SK-N-SH treated with all-trans-retinoic acid at 6 μM for 48 hours (cell line): ENCODE data around the gene ARHGAP25.

Experiments
- ATAC-seq: fragments of 200-7000 bp; cut with Tn5 transposase; 3 replicates; pipeline ENCODE4 v1.9.1; 2020; ENCODE audit warnings: mild to moderate bottlenecking, moderate library complexity
- ARNTL ChIP-seq: fragments of 450-650 bp; formaldehyde crosslinking; IDR thresholded peaks from 2 replicates; pipeline ENCODE4 v1.5.0; 2020; ENCODE audit warnings: low read depth, mild to moderate bottlenecking, moderate library complexity, borderline replicate concordance
- BACH2 ChIP-seq: fragments of 250-450 bp; sonication (Bioruptor Pico); IDR thresholded peaks from 2 replicates; pipeline ENCODE4 v1.9.0; 2021; ENCODE audit warnings: mild to moderate bottlenecking, borderline replicate concordance
- CSDC2 ChIP-seq: fragments of 250-450 bp; sonication (Bioruptor Pico); IDR thresholded peaks from 2 replicates; pipeline ENCODE4 v1.5.0; 2020; ENCODE audit warnings: mild to moderate bottlenecking, moderate library complexity
- CSRNP3 ChIP-seq: fragments of 250-450 bp; sonication (Bioruptor Pico); IDR thresholded peaks from 2 replicates; pipeline ENCODE4 v1.5.1; 2021; ENCODE audit warnings: mild to moderate bottlenecking, moderate library complexity
- ESRRG ChIP-seq: fragments of 250-450 bp; sonication (Bioruptor Pico); IDR thresholded peaks from 2 replicates; pipeline ENCODE4 v1.6.1; 2021; ENCODE audit warnings: mild to moderate bottlenecking
- GLIS3 ChIP-seq: fragments of 250-450 bp; sonication (Bioruptor Pico); IDR thresholded peaks from 2 replicates; pipeline ENCODE4 v1.5.0; 2020; ENCODE audit warnings: mild to moderate bottlenecking, moderate library complexity
- OSR1 ChIP-seq: fragments of 250-450 bp; sonication (Bioruptor Pico); IDR thresholded peaks from 2 replicates; pipeline ENCODE4 v1.8.0; 2022; ENCODE audit warnings: moderate library complexity, mild to moderate bottlenecking, inconsistent platforms
- PATZ1 ChIP-seq: fragments of 250-450 bp; sonication (Bioruptor Pico); IDR thresholded peaks from 2 replicates; pipeline ENCODE4 v1.8.0; 2020; ENCODE audit warnings: mild to moderate bottlenecking, moderate library complexity, borderline replicate concordance
- POU6F1 ChIP-seq: fragments of 250-450 bp; sonication (Bioruptor Pico); IDR thresholded peaks from 2 replicates; pipeline ENCODE4 v1.8.0; 2021; ENCODE audit warnings: low read depth, mild to moderate bottlenecking, moderate library complexity, borderline replicate concordance
- RARB ChIP-seq: fragments of 250-450 bp; sonication (Bioruptor Pico); IDR thresholded peaks from 2 replicates; pipeline ENCODE4 v1.8.0; 2021; ENCODE audit warnings: mild to moderate bottlenecking, moderate library complexity
- TCF4 ChIP-seq: fragments of 250-450 bp; sonication (Bioruptor Pico); IDR thresholded peaks from 2 replicates; pipeline ENCODE4 v1.8.0; 2021; ENCODE audit warnings: mild to moderate bottlenecking, moderate library complexity, borderline replicate concordance
- TOX ChIP-seq: fragments of 250-450 bp; sonication (Bioruptor Pico); IDR thresholded peaks from 2 replicates; pipeline ENCODE4 v1.8.0; 2021; ENCODE audit warnings: mild to moderate bottlenecking, moderate library complexity, borderline replicate concordance
- TSHZ2 ChIP-seq: fragments of 250-450 bp; sonication (Bioruptor Pico); IDR thresholded peaks from 2 replicates; pipeline ENCODE4 v1.5.0; 2020; ENCODE audit warnings: mild to moderate bottlenecking, moderate library complexity
- ZC3H10 ChIP-seq: fragments of 250-450 bp; sonication (Bioruptor Pico); IDR thresholded peaks from 2 replicates; pipeline ENCODE4 v1.5.1; 2021; ENCODE audit warnings: mild to moderate bottlenecking, moderate library complexity
- ZFP3 ChIP-seq: fragments of 250-450 bp; sonication (Bioruptor Pico); IDR thresholded peaks from 2 replicates; pipeline ENCODE4 v1.5.0; 2020; ENCODE audit warnings: mild to moderate bottlenecking, moderate library complexity
- ZFP30 ChIP-seq: fragments of 450-650 bp; formaldehyde crosslinking; IDR thresholded peaks from 2 replicates; pipeline ENCODE4 v1.5.0; 2022; ENCODE audit warnings: mild to moderate bottlenecking, moderate library complexity
- ZNF565 ChIP-seq: fragments of 450-650 bp; formaldehyde crosslinking; conservative IDR thresholded peaks from 2 replicates; pipeline ENCODE4 v1.5.0; 2020; ENCODE audit warnings: low read depth, mild to moderate bottlenecking, moderate library complexity
- ZNF70 ChIP-seq: fragments of 450-650 bp; formaldehyde crosslinking; IDR thresholded peaks from 2 replicates; pipeline ENCODE4 v1.5.0; 2020; ENCODE audit warnings: mild to moderate bottlenecking, moderate library complexity
- ZNF8 ChIP-seq: fragments of 450-650 bp; formaldehyde crosslinking; IDR thresholded peaks from 2 replicates; pipeline ENCODE4 v1.5.0; 2020; ENCODE audit warnings: mild to moderate bottlenecking, moderate library complexity

ARHGAP25 gene

GRCh38 chr2:68753318-68753717, 18.7 kb downstream of the ARHGAP25 start:
- ATAC-seq: no peak
- TF ChIP-seq POU6F1: no peak
- no peak for TF ChIP-seq GLIS3 (CRISPR knock-in tag)
- no peak for TF ChIP-seq ZFP3
- no peak for TF ChIP-seq BACH2
- no peak for TF ChIP-seq ZNF70 (CRISPR knock-in tag)
- no peak for TF ChIP-seq ARNTL
- no peak for TF ChIP-seq ESRRG
- TF ChIP-seq PATZ1 (CRISPR knock-in tag): no peak
- TF ChIP-seq CSRNP3: no peak

- TF ChIP-seq TOX (CRISPR knock-in tag) (no peak), ZNF565 (CRISPR knock-in tag) (no peak), GLIS3 (CRISPR knock-in tag) (no peak)
- ATAC-seq: no peak
Observed at GRCh38 chr2:68755071-68755470, 20.5 kb downstream of the ARHGAP25 start.

GRCh38 chr2:68756178-68756577, 21.6 kb downstream of the ARHGAP25 start:
- no peak for TF ChIP-seq ZFP3
- TF ChIP-seq POU6F1: no peak
- no peak for TF ChIP-seq CSDC2 (CRISPR knock-in tag)
- no peak for TF ChIP-seq BACH2
- no peak for TF ChIP-seq PATZ1 (CRISPR knock-in tag)
- no peak for TF ChIP-seq TOX (CRISPR knock-in tag)
- no peak for TF ChIP-seq TSHZ2
- no peak for TF ChIP-seq OSR1
- no peak for ATAC-seq

- no peak for ATAC-seq
- TF ChIP-seq TSHZ2 (no peak), TCF4 (no peak), ZFP3 (no peak), ZFP30 (CRISPR knock-in tag) (no peak), POU6F1 (no peak), ZNF70 (CRISPR knock-in tag) (no peak), CSDC2 (CRISPR knock-in tag) (no peak), ESRRG (no peak), ZNF8 (CRISPR knock-in tag) (no peak), RARB (CRISPR knock-in tag) (no peak), ZC3H10 (no peak)
Observed at GRCh38 chr2:68757081-68757480, 22.5 kb downstream of the ARHGAP25 start.
